Effector CD4-positive, alpha-beta T cell (primary cell): ENCODE results near the gene MAGEB4.

ENCODE experiments used
- DNase-seq: peaks from one replicate; pipeline ENCODE4 v3.0.0-alpha.2; 2020

The MAGEB4 gene

DNA sequence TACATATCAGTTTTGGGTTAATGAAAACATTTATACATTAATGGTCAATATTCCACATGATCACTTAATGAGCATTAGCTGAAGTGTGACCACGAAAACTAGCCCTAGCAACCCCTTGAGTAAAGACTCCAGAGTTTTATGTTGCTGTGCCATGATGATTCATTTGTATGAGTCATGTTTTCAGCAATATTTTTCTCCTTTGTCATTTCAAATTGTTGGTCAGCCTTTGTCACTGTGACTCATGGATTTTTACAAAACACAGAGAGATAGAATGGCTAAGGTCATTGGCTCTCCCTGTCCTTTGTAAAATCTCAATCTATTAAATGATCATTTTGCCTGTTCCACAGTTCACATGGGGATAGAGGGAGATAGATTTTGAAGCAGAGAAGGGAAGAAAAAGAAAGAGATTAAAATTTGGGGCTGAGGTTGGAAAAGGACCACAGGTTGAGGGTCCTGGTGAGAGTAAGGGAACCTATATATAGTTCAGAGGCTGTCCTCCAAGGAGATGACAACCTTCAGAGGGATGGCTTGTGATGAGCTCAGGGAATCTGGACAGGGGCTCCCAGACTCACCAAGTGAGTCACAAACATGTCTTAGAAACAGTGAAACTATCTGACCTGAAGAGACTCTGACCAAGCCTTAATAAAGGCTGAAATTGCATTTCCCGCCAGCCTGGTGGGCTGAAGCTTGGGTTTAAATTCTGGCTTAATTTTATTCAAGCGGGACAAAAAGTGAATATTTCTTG lies 41.8 kb downstream of the MAGEB4 start:
- DNase-seq, result no peak
